ENCODE results near the gene TADA3. TPM values are rescaled to one million over a fixed set of nuclear protein-coding genes. Genes with fewer than 3 reads are reported as not detected.

TADA3 gene
- total RNA-seq, 2 experiments from 2014 or later, result 51.6 to 58.5 TPM

DNA sequence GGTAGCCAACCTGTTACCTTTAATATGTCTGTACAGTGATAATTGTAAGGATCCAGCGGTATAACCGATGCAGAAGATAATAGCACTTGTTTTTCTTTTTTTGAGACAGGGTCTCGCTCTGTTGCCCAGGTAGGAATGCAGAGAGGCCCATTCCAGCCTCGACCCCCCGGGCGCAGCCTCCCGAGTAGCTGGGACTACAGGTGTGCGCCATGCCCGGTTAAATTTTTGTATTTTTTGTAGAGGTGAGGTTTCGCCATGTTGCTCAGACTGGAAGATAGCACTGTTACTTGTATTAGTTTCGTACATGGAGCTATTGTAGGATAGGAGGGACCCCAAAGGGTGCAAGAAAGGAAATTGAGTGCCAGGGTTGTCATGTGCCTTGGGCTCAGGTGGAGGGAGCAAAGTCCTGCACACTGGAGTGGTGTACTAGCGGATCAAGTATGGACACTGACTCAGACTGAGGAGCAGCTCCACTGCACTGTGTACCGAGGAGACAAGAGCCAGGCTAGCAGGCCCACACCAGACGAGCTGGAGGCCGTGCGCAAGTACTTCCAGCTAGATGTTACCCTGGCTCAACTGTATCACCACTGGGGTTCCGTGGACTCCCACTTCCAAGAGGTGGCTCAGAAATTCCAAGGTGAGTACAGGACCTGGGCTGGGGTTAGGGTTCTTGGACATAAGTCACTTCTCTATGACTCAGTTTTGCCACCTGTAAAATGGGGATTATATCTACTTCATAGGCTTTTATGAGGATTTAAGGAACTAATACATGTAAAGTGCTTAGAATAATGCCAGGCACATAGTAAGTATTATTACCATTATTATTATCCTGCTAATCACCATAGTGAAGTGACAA, 41.5 kb downstream of the TADA3 start:
- H3K4me1 ChIP-seq (ENCODE audit: insufficient read depth, low read length, poor library complexity, severe bottlenecking), result peaks cover 44% of the 10 kb centered on the region
- peak; percentile 64 for DNase-seq (ENCODE audit: low spot score)
- TSS peak; percentile 63 for BruUV-seq (replicated peaks)
- peak overlapping the region; percentile 81 for H3K4me3 ChIP-seq (ENCODE audit: low read depth, low read length, poor library complexity, severe bottlenecking)
- H3K4me2 ChIP-seq (ENCODE audit: low read length), result peak overlapping the region; percentile 85
- H2AFZ ChIP-seq (ENCODE audit: low read length), result peak overlapping the region; percentile 52; the same call in 1 of the 2 replicates
- peaks cover 19% of the 10 kb centered on the region for H3K79me2 ChIP-seq (ENCODE audit: insufficient read depth, low read depth, low read length)
- no peaks in the 10 kb centered on the region for H4K20me1 ChIP-seq (ENCODE audit: insufficient read depth, low read length)
- no peaks in the 10 kb centered on the region for H3K9me3 ChIP-seq (ENCODE audit: low read length)
- TF ChIP-seq, protein P1, sequence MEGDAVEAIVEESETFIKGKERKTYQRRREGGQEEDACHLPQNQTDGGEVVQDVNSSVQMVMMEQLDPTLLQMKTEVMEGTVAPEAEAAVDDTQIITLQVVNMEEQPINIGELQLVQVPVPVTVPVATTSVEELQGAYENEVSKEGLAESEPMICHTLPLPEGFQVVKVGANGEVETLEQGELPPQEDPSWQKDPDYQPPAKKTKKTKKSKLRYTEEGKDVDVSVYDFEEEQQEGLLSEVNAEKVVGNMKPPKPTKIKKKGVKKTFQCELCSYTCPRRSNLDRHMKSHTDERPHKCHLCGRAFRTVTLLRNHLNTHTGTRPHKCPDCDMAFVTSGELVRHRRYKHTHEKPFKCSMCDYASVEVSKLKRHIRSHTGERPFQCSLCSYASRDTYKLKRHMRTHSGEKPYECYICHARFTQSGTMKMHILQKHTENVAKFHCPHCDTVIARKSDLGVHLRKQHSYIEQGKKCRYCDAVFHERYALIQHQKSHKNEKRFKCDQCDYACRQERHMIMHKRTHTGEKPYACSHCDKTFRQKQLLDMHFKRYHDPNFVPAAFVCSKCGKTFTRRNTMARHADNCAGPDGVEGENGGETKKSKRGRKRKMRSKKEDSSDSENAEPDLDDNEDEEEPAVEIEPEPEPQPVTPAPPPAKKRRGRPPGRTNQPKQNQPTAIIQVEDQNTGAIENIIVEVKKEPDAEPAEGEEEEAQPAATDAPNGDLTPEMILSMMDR (conservative IDR thresholded peaks at IDR 0.05; ENCODE audit: low read length), result no peak
- TF ChIP-seq EZH2phosphoT487 (IDR thresholded peaks at IDR 0.05; ENCODE audit: borderline replicate concordance, low read depth, low read length), result no peak
- peak overlapping the region; percentile 88 for H3K27ac ChIP-seq (ENCODE audit: low read depth, low read length, poor library complexity, severe bottlenecking)
- POLR2A ChIA-PET, result interaction anchor here (0.5 to 3.6 kb wide), 10 partner anchors 13 to 354 kb away, joined by 3 to 17 read pairs (median 4); partner anchors contain the start of genes ARPC4, BRPF1 and TADA3
- H3K36me3 ChIP-seq (ENCODE audit: insufficient read depth, low read length), result peaks cover 82% of the 10 kb centered on the region
- intact Hi-C loops (cut with micrococcal nuclease; ENCODE audit: unreplicated experiment), result loop anchor here (1.0 to 10.0 kb wide), 5 partner anchors 19 to 644 kb away; partner anchors contain the start of genes BRPF1, CRELD1, SETD5 and TADA3
- CTCF ChIA-PET (ENCODE audit: unreplicated experiment), result interaction anchor here (0.6 kb wide), 1 partner anchor 18 kb away, joined by 3 read pairs; no protein-coding TSS in a partner anchor
- H3K9me2 ChIP-seq (ENCODE audit: insufficient read depth, low read length), result no peaks in the 10 kb centered on the region

DNA sequence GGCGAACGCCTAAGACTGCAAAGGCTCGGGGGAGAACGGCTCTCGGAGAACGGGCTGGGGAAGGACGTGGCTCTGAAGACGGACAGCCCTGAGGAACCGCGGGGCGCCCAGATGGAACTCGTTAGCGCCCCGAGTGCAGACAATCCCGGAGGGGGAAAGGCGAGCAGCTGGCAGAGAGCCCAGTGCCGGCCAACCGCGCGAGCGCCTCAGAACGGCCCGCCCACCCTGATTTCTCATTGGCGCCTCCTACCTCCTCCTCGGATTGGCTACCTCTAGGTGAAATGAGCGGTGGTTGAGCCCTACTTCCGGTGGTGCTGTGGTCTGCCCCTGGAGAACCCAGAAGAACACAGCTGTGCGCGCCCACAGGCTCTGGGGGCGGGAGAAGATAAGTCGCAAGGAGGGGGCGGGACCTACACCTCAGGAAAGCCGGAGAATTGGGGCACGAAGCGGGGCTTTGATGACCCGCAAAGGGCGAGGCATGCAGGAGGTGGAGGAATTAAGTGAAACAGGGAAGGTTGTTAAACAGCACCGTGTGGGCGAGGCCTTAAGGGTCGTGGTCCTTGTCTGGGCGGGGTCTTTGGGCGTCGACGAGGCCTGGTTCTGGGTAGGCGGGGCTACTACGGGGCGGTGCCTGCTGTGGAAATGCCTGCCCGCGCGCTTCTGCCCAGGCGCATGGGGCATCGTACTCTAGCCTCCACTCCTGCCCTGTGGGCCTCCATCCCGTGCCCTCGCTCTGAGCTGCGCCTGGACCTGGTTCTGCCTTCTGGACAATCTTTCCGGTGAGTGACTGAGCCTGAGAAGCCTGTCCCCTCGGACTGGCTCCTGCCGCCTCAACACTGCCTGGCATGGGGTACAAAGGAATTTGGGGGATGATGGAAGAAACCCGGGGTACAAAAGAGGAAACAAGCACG, 42.4 kb downstream of the TADA3 start, which contains the start of gene OGG1:
OGG1 (plus strand) TSS at position 308 of the 911 bp plus-strand sequence; CDS start at position 643, 335 bp downstream.
- peaks cover 19% of the 10 kb centered on the region for H3K79me2 ChIP-seq (ENCODE audit: insufficient read depth, low read depth, low read length)
- H3K9me2 ChIP-seq (ENCODE audit: insufficient read depth, low read length), result no peaks in the 10 kb centered on the region
- ChIA-PET POLR2A (interaction anchor here (0.6 to 3.6 kb wide), 9 partner anchors 12 to 354 kb away, joined by 3 to 17 read pairs (median 6); partner anchors contain the start of genes ARPC4, BRPF1 and TADA3), CTCF (ENCODE audit: unreplicated experiment) (no interaction called here)
- peaks cover 40% of the 10 kb centered on the region for H3K4me1 ChIP-seq (ENCODE audit: insufficient read depth, low read length, poor library complexity, severe bottlenecking)
- peak within 1 kb of the TSS; percentile 52; the same call in 1 of the 2 replicates for H2AFZ ChIP-seq (ENCODE audit: low read length)
- BruUV-seq (replicated peaks), result no TSS peak
- DNase-seq (ENCODE audit: low spot score), result peak; percentile 99
- H3K36me3 ChIP-seq (ENCODE audit: insufficient read depth, low read length), result peaks cover 82% of the 10 kb centered on the region
- peak within 1 kb of the TSS; percentile 88 for H3K27ac ChIP-seq (ENCODE audit: low read depth, low read length, poor library complexity, severe bottlenecking)
- H3K4me3 ChIP-seq (ENCODE audit: low read depth, low read length, poor library complexity, severe bottlenecking), result peak within 1 kb of the TSS; percentile 81
- no peaks in the 10 kb centered on the region for H3K9me3 ChIP-seq (ENCODE audit: low read length)
- H3K4me2 ChIP-seq (ENCODE audit: low read length), result peak within 1 kb of the TSS; percentile 85
- TF ChIP-seq EZH2phosphoT487 (IDR thresholded peaks at IDR 0.05; ENCODE audit: borderline replicate concordance, low read depth, low read length), result no peak
- TF ChIP-seq, protein P1 (conservative IDR thresholded peaks at IDR 0.05; ENCODE audit: low read length), result no peak
- no peaks in the 10 kb centered on the region for H4K20me1 ChIP-seq (ENCODE audit: insufficient read depth, low read length)
- intact Hi-C loops (cut with micrococcal nuclease; ENCODE audit: unreplicated experiment), result loop anchor here (1.0 to 10.0 kb wide), 6 partner anchors 19 to 645 kb away; partner anchors contain the start of genes BRPF1, CRELD1, MTMR14 and SETD5
